WTC11 (cell line): ENCODE measurements around the gene IQCF2.

Source experiments
- ATF2 ChIP-seq: sonication (generic); formaldehyde crosslinking; IDR thresholded peaks from 2 replicates; pipeline ENCODE4 v1.8.1; 2022; ENCODE audit warnings: low read depth, missing genetic modification reagents, borderline replicate concordance
- CTCF ChIP-seq: fragments of 200-600 bp; IDR thresholded peaks from 2 replicates; pipeline ENCODE4 v1.8.0; 2022; ENCODE audit warnings: antibody characterized with exemption
- NR1H2 ChIP-seq: sonication (generic); formaldehyde crosslinking; IDR thresholded peaks from 2 replicates; pipeline ENCODE4 v1.9.0; 2021; ENCODE audit warnings: mild to moderate bottlenecking, moderate library complexity, missing genetic modification reagents
- ZBTB43 ChIP-seq: sonication (generic); formaldehyde crosslinking; IDR thresholded peaks from 2 replicates; pipeline ENCODE4 v1.8.1; 2023; ENCODE audit warnings: mild to moderate bottlenecking, missing genetic modification reagents

GRCh38 chr3:51836606-51837005, 24.8 kb upstream of the IQCF2 start:
- no peak for TF ChIP-seq CTCF
- no peak for TF ChIP-seq NR1H2
- TF ChIP-seq ATF2 (CRISPR knock-in tag), result no peak
- TF ChIP-seq ZBTB43 (CRISPR knock-in tag), result no peak
